Astrocyte of the cerebellum (primary cell): Measurements from ENCODE around the gene PEDS1.

Experiments used
- DNase-seq: peaks from one replicate; pipeline ENCODE4 v3.0.0-alpha.2; 2011; ENCODE audit warnings: low read depth
- H3K4me3 ChIP-seq: 2 replicates; pipeline ENCODE4 v1.5.1; 2011; ENCODE audit warnings: mild to moderate bottlenecking, low read depth, low read length, moderate library complexity
- in situ Hi-C: cut with HindIII; loops from 2 replicates; pipeline ENCODE4 v1.10.0; 2017; ENCODE audit warnings: low sequenced_read_pairs
- TF ChIP-seq, protein P1 (sequence below): IDR thresholded peaks from 2 replicates; pipeline ENCODE4 v1.5.1; 2012; ENCODE audit warnings: low read length, low read depth, moderate library complexity, mild to moderate bottlenecking; ENCODE audit errors: missing control alignments

The PEDS1 gene

DNA sequence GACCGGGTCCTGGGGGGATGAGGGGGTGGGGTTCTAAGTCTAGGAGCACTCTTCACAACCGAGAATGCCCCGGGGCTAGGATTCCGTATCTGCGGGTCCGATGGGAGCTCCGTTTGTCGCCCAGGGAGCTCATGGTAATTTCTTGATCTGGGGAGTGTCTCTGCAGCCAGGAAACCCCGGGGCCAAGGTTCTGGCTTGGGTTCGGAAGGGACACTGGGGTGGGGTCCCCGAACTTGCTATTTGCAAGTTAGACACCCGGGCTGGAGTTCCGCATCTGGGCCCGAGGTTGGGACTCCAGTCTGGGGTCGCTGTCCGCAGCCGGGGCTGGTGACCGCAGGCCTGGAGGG is 397 bp downstream of the PEDS1 start:
- in situ Hi-C loops = no loop called here
- H3K4me3 ChIP-seq = peak overlapping the region; percentile 96
- no peak for DNase-seq
- TF ChIP-seq, protein P1, sequence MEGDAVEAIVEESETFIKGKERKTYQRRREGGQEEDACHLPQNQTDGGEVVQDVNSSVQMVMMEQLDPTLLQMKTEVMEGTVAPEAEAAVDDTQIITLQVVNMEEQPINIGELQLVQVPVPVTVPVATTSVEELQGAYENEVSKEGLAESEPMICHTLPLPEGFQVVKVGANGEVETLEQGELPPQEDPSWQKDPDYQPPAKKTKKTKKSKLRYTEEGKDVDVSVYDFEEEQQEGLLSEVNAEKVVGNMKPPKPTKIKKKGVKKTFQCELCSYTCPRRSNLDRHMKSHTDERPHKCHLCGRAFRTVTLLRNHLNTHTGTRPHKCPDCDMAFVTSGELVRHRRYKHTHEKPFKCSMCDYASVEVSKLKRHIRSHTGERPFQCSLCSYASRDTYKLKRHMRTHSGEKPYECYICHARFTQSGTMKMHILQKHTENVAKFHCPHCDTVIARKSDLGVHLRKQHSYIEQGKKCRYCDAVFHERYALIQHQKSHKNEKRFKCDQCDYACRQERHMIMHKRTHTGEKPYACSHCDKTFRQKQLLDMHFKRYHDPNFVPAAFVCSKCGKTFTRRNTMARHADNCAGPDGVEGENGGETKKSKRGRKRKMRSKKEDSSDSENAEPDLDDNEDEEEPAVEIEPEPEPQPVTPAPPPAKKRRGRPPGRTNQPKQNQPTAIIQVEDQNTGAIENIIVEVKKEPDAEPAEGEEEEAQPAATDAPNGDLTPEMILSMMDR = no peak

DNA sequence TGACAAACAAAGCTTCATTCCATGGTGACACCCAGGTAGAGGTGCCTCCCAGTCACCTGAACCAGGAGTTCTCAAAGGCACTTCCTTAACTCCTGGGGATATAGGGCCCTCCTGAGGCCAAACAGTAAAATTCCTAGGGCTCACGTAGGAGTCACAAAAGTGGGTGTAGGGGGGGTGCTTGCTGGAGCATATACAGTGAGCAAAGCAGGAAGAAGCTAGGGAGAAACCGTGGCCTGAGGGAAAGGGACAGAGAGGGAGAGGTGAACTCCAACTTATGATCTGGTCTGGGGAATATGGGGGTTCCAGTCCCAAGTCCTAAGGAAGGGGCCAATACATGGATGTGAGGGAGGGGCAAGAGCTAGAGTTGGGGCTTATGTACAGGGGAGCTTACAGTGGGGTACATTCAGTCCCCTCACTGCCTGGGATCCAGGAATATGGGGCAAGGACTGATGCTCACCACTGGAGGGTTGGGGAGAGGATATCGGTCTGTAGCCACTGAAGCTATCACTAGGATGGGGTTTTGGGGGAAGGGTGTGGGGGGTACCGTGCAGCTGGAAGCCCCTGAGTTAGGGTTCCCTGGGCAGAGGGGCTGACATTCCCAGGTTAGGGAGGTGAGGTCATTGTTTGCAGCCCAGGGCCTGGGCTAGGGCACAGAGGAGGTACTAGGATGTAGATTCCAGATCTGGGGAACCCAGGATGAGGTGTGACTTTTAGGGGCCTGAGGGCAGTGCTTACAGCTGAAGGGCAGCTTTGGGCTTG is 950 bp downstream of the PEDS1 start:
- TF ChIP-seq, protein P1 = no peak
- peak overlapping the region; percentile 96 for H3K4me3 ChIP-seq
- in situ Hi-C loops = no loop called here
- DNase-seq = no peak

DNA sequence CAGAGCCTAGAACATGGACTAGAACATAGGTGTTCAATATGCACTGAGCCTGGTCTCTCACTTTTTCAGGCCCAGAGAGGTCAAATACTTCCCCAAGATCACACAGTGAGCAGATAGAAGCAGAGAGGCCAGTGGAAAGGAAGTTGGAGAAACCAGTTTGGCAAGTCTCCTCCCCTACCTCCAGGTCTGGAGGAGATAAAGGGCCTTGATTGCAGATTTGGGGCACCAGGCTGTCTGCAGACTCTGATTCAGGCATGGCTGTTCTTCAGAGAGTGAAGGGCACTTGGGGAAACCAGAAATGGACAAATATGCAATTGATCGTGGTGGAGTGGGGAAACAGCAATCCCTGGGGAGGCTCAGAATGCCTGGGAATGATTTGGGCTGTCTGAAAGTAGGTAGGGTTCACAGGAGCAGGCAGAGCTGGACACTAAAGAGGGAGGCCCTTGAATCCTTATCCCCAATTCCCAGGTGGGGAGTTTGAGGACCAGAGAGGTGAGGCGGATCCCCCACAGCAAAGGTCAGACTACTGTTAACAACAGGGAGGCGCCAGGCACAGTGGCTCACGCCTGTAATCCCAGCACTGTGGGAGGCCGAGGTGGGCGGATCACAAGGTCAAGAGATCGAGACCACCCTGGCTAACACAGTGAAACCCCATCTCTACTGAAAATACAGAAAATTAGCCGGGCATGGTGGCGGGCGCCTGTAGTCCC is 2.3 kb downstream of the PEDS1 start:
- in situ Hi-C loops = no loop called here
- DNase-seq = no peak
- TF ChIP-seq, protein P1 = no peak
- no peak overlapping the region for H3K4me3 ChIP-seq

DNA sequence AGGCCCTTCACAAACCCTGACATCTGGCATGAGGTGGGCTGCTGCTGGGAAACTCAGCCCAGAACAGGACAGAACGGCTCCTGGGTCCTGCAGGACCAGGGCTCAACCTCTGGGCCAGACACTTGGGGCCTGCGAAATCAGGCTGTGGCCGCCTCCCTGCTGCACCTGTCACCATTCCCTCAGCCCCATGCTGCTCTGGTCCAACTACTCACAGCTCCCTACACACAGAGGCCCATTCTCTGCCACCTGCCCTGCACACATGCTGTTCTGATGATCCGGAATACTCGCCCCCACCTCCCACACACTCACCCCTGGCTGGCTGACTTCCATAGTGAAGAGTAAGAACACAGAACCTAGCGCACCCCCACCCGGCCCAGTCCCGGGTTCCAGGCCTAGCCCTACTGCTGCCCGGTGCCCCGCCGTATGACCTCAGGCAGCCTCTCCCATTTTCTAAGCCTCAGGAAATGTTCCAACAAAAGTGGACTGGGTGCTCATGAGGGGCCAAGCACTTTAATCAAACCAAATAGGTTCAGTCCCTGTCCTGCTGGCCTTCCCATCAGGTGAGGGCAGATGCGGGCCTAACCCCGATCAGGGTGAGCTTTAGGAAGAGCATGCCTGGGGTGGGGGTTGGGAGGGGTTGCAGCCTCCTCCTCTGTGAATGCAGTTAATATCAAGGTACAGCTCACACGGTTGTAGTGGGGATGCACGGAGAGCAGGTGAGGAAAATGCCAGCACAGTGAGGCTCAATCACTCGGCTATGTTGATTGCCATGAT is 3.9 kb downstream of the PEDS1 start:
- TF ChIP-seq, protein P1 = no peak
- no peak overlapping the region for H3K4me3 ChIP-seq
- in situ Hi-C loops = no loop called here

DNA sequence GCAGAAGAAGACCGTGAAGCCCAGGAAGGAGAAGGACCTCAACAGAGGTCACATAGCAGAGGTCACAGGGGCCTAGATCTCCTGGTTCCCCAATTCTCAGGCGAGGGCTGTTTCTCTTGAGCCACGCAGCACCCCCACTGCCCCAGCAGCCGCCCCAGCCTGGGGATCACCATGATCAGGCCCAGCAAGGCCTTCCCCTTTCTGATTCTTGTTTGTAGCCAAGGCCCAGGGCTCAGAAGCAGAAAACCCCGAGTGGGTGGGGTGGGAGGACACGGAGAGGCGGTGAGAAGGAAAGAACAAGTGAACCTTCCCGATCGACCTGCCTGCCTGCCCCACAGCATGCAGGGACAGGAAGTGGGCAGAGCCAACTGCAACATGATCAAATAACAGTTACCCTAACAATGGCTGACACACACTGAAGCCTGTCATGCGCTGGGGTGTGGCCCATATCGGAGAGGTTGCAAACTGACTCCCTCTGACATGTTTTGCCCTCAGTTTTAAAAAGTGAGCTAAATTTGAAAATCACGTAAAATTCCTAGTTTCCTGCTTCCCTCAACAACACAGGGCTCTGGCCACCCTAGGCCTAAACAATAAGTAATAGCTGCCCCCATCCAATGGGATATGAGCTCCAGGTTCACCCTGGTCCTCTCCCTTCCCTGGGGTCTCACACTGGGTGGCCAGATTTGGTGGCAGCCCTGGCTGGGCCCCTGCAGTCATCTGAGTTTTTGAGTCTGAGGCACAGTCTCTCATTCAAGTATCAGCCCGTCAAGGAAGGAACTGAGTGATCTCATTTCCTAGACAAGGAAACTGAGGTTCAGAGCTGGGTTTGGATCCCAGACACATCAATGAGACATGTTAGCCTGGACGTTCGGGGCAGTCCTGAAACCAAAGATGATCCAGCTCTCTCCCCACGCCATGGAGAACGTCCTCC is 6.5 kb downstream of the PEDS1 start:
- H3K4me3 ChIP-seq = no peak overlapping the region
- TF ChIP-seq, protein P1 = no peak
- no peak for DNase-seq
- in situ Hi-C loops = no loop called here

More for the DNA sequence above, 3.9 kb downstream of the PEDS1 start:
- no peak for DNase-seq

DNA sequence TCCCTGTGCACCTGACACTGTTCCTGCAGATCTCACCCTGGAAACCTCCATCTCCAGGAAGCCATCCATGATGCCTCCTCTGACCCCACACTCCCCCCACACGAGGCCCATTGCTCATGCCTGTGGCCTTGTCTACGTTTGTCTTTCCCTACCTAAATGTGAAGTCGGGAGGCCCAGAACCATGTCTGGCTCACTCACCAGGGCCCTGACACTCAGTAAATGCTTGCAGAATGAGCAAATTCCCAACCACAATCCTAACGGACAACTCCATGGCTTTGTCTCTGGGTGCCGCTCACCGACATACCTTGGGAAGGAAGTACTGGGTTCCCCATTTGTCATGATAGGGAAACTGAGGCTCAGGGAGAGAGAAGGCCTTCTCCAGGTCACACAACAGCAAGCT is 7.3 kb downstream of the PEDS1 start:
- DNase-seq = no peak
- H3K4me3 ChIP-seq = no peak overlapping the region
- TF ChIP-seq, protein P1 = no peak
- in situ Hi-C loops = no loop called here
